ENCODE results near the gene EEFSEC. TPM values are rescaled to one million over a fixed set of nuclear protein-coding genes. Genes with fewer than 3 reads are reported as not detected.

EEFSEC gene
- total RNA-seq, 2 experiments from 2014 or later = 17.7 to 25.3 TPM

DNA sequence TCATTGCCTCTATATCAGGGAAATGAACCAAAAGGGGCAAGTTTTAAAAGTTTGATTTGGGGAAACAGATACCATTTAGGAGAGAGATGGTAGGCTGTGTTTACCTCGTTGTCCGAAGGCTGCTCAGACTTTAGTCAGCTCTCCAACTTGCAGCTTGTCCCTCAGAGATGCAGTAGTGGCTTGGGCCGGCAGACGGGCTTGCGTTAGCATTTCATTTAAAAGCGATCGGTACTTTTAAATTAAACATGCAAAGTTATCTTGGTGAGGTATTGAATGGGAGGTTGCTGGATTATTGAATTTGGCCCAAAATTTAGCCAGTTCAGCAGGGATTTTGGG is 26.2 kb downstream of the EEFSEC start:
- Histone ChIP-seq H3K36me3 (ENCODE audit: insufficient read depth, low read length) (no peaks in the 10 kb centered on the region), H3K9me2 (ENCODE audit: insufficient read depth, low read length) (no peaks in the 10 kb centered on the region), H3K27ac (ENCODE audit: low read depth, low read length, poor library complexity, severe bottlenecking) (no peak overlapping the region), H3K4me2 (ENCODE audit: low read length) (peak overlapping the region; percentile 62; the same call in 1 of the 2 replicates), H4K20me1 (ENCODE audit: insufficient read depth, low read length) (0 out of 2 replicates have a peak, but pooled peaks cover 4% of the 10 kb centered on the region), H3K9me3 (ENCODE audit: low read length) (no peaks in the 10 kb centered on the region), H3K79me2 (ENCODE audit: insufficient read depth, low read depth, low read length) (peaks cover 37% of the 10 kb centered on the region), H3K4me3 (ENCODE audit: low read depth, low read length, poor library complexity, severe bottlenecking) (no peak overlapping the region), H3K4me1 (ENCODE audit: insufficient read depth, low read length, poor library complexity, severe bottlenecking) (peaks cover 45% of the 10 kb centered on the region), H2AFZ (ENCODE audit: low read length) (no peak overlapping the region)
- POLR2A ChIA-PET = no interaction called here
- no TSS peak for BruUV-seq (replicated peaks)
- CTCF ChIA-PET (ENCODE audit: unreplicated experiment) = no interaction called here
- no peak for DNase-seq (ENCODE audit: low spot score)
- no peak for TF ChIP-seq EZH2phosphoT487 (IDR thresholded peaks at IDR 0.05; ENCODE audit: borderline replicate concordance, low read depth, low read length)
- TF ChIP-seq, protein P1, sequence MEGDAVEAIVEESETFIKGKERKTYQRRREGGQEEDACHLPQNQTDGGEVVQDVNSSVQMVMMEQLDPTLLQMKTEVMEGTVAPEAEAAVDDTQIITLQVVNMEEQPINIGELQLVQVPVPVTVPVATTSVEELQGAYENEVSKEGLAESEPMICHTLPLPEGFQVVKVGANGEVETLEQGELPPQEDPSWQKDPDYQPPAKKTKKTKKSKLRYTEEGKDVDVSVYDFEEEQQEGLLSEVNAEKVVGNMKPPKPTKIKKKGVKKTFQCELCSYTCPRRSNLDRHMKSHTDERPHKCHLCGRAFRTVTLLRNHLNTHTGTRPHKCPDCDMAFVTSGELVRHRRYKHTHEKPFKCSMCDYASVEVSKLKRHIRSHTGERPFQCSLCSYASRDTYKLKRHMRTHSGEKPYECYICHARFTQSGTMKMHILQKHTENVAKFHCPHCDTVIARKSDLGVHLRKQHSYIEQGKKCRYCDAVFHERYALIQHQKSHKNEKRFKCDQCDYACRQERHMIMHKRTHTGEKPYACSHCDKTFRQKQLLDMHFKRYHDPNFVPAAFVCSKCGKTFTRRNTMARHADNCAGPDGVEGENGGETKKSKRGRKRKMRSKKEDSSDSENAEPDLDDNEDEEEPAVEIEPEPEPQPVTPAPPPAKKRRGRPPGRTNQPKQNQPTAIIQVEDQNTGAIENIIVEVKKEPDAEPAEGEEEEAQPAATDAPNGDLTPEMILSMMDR (conservative IDR thresholded peaks at IDR 0.05; ENCODE audit: low read length) = no peak
- intact Hi-C loops (cut with micrococcal nuclease; ENCODE audit: unreplicated experiment) = no loop called here

GRCh38 chr3:128180436-128180835 is 27.2 kb downstream of the EEFSEC start:
- H2AFZ ChIP-seq (ENCODE audit: low read length) = no peak overlapping the region
- ChIA-PET POLR2A (interaction anchor here (0.5 kb wide), 1 partner anchor 12 kb away, joined by 3 read pairs; no protein-coding TSS in a partner anchor), CTCF (ENCODE audit: unreplicated experiment) (no interaction called here)
- intact Hi-C loops (cut with micrococcal nuclease; ENCODE audit: unreplicated experiment) = no loop called here
- H3K4me3 ChIP-seq (ENCODE audit: low read depth, low read length, poor library complexity, severe bottlenecking) = no peak overlapping the region
- H3K9me2 ChIP-seq (ENCODE audit: insufficient read depth, low read length) = no peaks in the 10 kb centered on the region
- H3K9me3 ChIP-seq (ENCODE audit: low read length) = no peaks in the 10 kb centered on the region
- H3K79me2 ChIP-seq (ENCODE audit: insufficient read depth, low read depth, low read length) = peaks cover 46% of the 10 kb centered on the region
- H3K4me2 ChIP-seq (ENCODE audit: low read length) = no peak overlapping the region
- 0 out of 2 replicates have a peak, but pooled peaks cover 4% of the 10 kb centered on the region for H4K20me1 ChIP-seq (ENCODE audit: insufficient read depth, low read length)
- H3K27ac ChIP-seq (ENCODE audit: low read depth, low read length, poor library complexity, severe bottlenecking) = no peak overlapping the region
- no peak for DNase-seq (ENCODE audit: low spot score)
- peaks cover 6% of the 10 kb centered on the region; the same call in 1 of the 2 replicates for H3K36me3 ChIP-seq (ENCODE audit: insufficient read depth, low read length)
- TF ChIP-seq, protein P1 (conservative IDR thresholded peaks at IDR 0.05; ENCODE audit: low read length) = no peak
- no TSS peak for BruUV-seq (replicated peaks)
- H3K4me1 ChIP-seq (ENCODE audit: insufficient read depth, low read length, poor library complexity, severe bottlenecking) = peaks cover 35% of the 10 kb centered on the region

GRCh38 chr3:128180913-128181312 is 27.6 kb downstream of the EEFSEC start:
- intact Hi-C loops (cut with micrococcal nuclease; ENCODE audit: unreplicated experiment) = no loop called here
- POLR2A ChIA-PET = no interaction called here
- H2AFZ ChIP-seq (ENCODE audit: low read length) = no peak overlapping the region
- peaks cover 35% of the 10 kb centered on the region for H3K4me1 ChIP-seq (ENCODE audit: insufficient read depth, low read length, poor library complexity, severe bottlenecking)
- DNase-seq (ENCODE audit: low spot score) = no peak
- H4K20me1 ChIP-seq (ENCODE audit: insufficient read depth, low read length) = 0 out of 2 replicates have a peak, but pooled peaks cover 4% of the 10 kb centered on the region
- no peak overlapping the region for H3K4me3 ChIP-seq (ENCODE audit: low read depth, low read length, poor library complexity, severe bottlenecking)
- CTCF ChIA-PET (ENCODE audit: unreplicated experiment) = no interaction called here
- no peak overlapping the region for H3K4me2 ChIP-seq (ENCODE audit: low read length)
- no peak overlapping the region for H3K27ac ChIP-seq (ENCODE audit: low read depth, low read length, poor library complexity, severe bottlenecking)
- no TSS peak for BruUV-seq (replicated peaks)
- H3K36me3 ChIP-seq (ENCODE audit: insufficient read depth, low read length) = peaks cover 10% of the 10 kb centered on the region; the same call in 1 of the 2 replicates
- H3K9me3 ChIP-seq (ENCODE audit: low read length) = no peaks in the 10 kb centered on the region
- TF ChIP-seq, protein P1 (conservative IDR thresholded peaks at IDR 0.05; ENCODE audit: low read length) = no peak
- TF ChIP-seq EZH2phosphoT487 (IDR thresholded peaks at IDR 0.05; ENCODE audit: borderline replicate concordance, low read depth, low read length) = no peak
- no peaks in the 10 kb centered on the region for H3K9me2 ChIP-seq (ENCODE audit: insufficient read depth, low read length)
- peaks cover 48% of the 10 kb centered on the region for H3K79me2 ChIP-seq (ENCODE audit: insufficient read depth, low read depth, low read length)

Data from OCI-LY7 (cell line).